Thoracic aorta (tissue), 2 donors: ENCODE measurements around the gene METTL26. TPM values are rescaled to one million over a fixed set of nuclear protein-coding genes. Genes with fewer than 3 reads are reported as not detected.

ENCODE experiments used
- ATAC-seq: fragments of 150-250 bp; one replicate; pipeline ENCODE4 v1.8.0; 2017; ENCODE audit warnings: low read depth; ENCODE audit not compliant: insufficient number of reproducible peaks, low FRiP score
- DNase-seq: peaks from one replicate; pipeline ENCODE4 v3.0.0-alpha.2; 2020; ENCODE audit warnings: low spot score
- H3K27ac ChIP-seq, 2 donors: fragments of 200-600 bp; sonication (generic); 1 replicate in 1 of 2; 2 replicates in 1 of 2; pipeline ENCODE4 v1.5.1; 2016; ENCODE audit warnings: mild to moderate bottlenecking in 2 of 2, moderate library complexity in 2 of 2
- H3K27me3 ChIP-seq: fragments of 200-600 bp; sonication (generic); replicated peaks from 2 replicates; pipeline ENCODE4 v1.6.0; 2016; ENCODE audit warnings: mild to moderate bottlenecking; ENCODE audit not compliant: insufficient read depth
- H3K36me3 ChIP-seq: fragments of 200-600 bp; sonication (generic); one replicate; pipeline ENCODE4 v1.5.1; 2016
- H3K4me1 ChIP-seq, 2 donors: fragments of 200-600 bp; sonication (generic); 1 replicate in 1 of 2; 2 replicates in 1 of 2; pipeline versions ENCODE4 v1.5.1 to v1.6.0; 2016; ENCODE audit warnings: low read depth in 2 of 2, mild to moderate bottlenecking in 1 of 2; ENCODE audit not compliant: control insufficient read depth in 1 of 2
- H3K4me3 ChIP-seq: fragments of 200-600 bp; sonication (generic); 2 replicates; pipeline ENCODE4 v1.5.1; 2016; ENCODE audit warnings: mild to moderate bottlenecking
- H3K9me3 ChIP-seq: fragments of 200-600 bp; sonication (generic); 2 replicates; pipeline ENCODE4 v1.5.1; 2016
- CTCF ChIP-seq: fragments of 200-600 bp; sonication (generic); IDR thresholded peaks from one replicate; pipeline ENCODE4 v1.5.1; 2019; ENCODE audit warnings: antibody characterized with exemption
- total RNA-seq, 2 donors: library from RNA; depleted of rRNA; stranded (reverse); fragments of >200 nt; gene quantifications; one replicate each; pipeline versions ENCODE4 v1.1.0 to v1.2.3, GENCODE V29; 2016

Gene METTL26
- total RNA-seq, 2 donors from 2014 or later: 83.4 to 217 TPM

- peaks cover 10 to 27% of the 10 kb centered on the region in 2 donors for H3K4me1 ChIP-seq
- DNase-seq: no peak
- peak overlapping the region; percentile 88 for H3K4me3 ChIP-seq
- H3K9me3 ChIP-seq: no peaks in the 10 kb centered on the region
- H3K27me3 ChIP-seq: no peaks in the 10 kb centered on the region
- no peak for ATAC-seq
- peak overlapping the region; percentile 52 to 60 for H3K27ac ChIP-seq
- TF ChIP-seq CTCF: no peak
- H3K36me3 ChIP-seq: no peaks in the 10 kb centered on the region
These were observed 6.3 kb upstream of the METTL26 start for GRCh38 chr16:642189-643049.

GRCh38 chr16:641326-642188, 5.5 kb upstream of the METTL26 start, which contains the start of gene MCRIP2:
TSS of gene MCRIP2 (plus strand) at chr16:641828. CDS start at chr16:641992, 164 bp downstream.
- Histone ChIP-seq H3K4me1 (peaks cover 10 to 26% of the 10 kb centered on the region in 2 donors), H3K36me3 (no peaks in the 10 kb centered on the region), H3K27ac (peak within 1 kb of the TSS; percentile 52 to 60), H3K27me3 (no peaks in the 10 kb centered on the region), H3K9me3 (no peaks in the 10 kb centered on the region), H3K4me3 (peak within 1 kb of the TSS; percentile 88)
- ATAC-seq (no peak), DNase-seq (no peak)
- TF ChIP-seq CTCF: no peak

GRCh38 chr16:640614-641013, 4.5 kb upstream of the METTL26 start:
- no peak overlapping the region for H3K4me3 ChIP-seq
- TF ChIP-seq CTCF: no peak
- ATAC-seq: no peak
- no peaks in the 10 kb centered on the region for H3K27me3 ChIP-seq
- peaks cover 11 to 28% of the 10 kb centered on the region in 2 donors for H3K4me1 ChIP-seq
- no peaks in the 10 kb centered on the region for H3K36me3 ChIP-seq
- H3K9me3 ChIP-seq: no peaks in the 10 kb centered on the region
- DNase-seq: no peak
- H3K27ac ChIP-seq: peak overlapping the region in 1 of 2 donors; percentile 52

- Histone ChIP-seq H3K36me3 (no peaks in the 10 kb centered on the region), H3K4me1 (peaks cover 20 to 41% of the 10 kb centered on the region in 2 donors), H3K27ac (no peak overlapping the region), H3K9me3 (no peaks in the 10 kb centered on the region), H3K27me3 (no peaks in the 10 kb centered on the region), H3K4me3 (no peak overlapping the region)
- no peak for TF ChIP-seq CTCF
- ATAC-seq (no peak), DNase-seq (no peak)
These were observed 2.7 kb upstream of the METTL26 start for GRCh38 chr16:638836-639235.

GRCh38 chr16:638034-638543, 2.0 kb upstream of the METTL26 start:
- H3K27ac ChIP-seq: peak overlapping the region in 1 of 2 donors; percentile 49
- DNase-seq: no peak

More at GRCh38 chr16:638034-638543, 2.0 kb upstream of the METTL26 start:
- Histone ChIP-seq H3K4me3 (no peak overlapping the region), H3K27me3 (no peaks in the 10 kb centered on the region), H3K4me1 (peaks cover 19 to 39% of the 10 kb centered on the region in 2 donors), H3K36me3 (no peaks in the 10 kb centered on the region), H3K9me3 (no peaks in the 10 kb centered on the region)
- TF ChIP-seq CTCF: no peak
- ATAC-seq: no peak
